Esophagus (tissue), 2 donors: Measurements from ENCODE around the gene RAB3GAP2. TPM values are rescaled to one million over a fixed set of nuclear protein-coding genes. Genes with fewer than 3 reads are reported as not detected.
"Not testable (repeated sequence)": the region's sequence is repeated elsewhere in the genome, so short reads cannot be mapped to it uniquely, and the experiment has no call there.

Experiments
- H3K27ac ChIP-seq, 2 donors: one replicate each; pipeline ENCODE4 v1.5.1; 2013; ENCODE audit warnings: low read depth in 2 of 2, mild to moderate bottlenecking in 2 of 2, inconsistent platforms in 1 of 2, low read length in 1 of 2, moderate library complexity in 1 of 2
- H3K27me3 ChIP-seq, 2 donors: one replicate each; pipeline ENCODE4 v1.6.1; 2013; ENCODE audit warnings: low read length in 2 of 2, control low read depth in 1 of 2, mild to moderate bottlenecking in 1 of 2; ENCODE audit not compliant: insufficient read depth in 2 of 2, control insufficient read depth in 1 of 2
- H3K36me3 ChIP-seq, 2 donors: one replicate each; pipeline ENCODE4 v1.6.1; 2013; ENCODE audit warnings: low read length in 1 of 2; ENCODE audit not compliant: control insufficient read depth in 2 of 2, insufficient read depth in 2 of 2
- H3K4me1 ChIP-seq, 2 donors: one replicate each; pipeline ENCODE4 v1.6.1; 2013; ENCODE audit warnings: low read length in 1 of 2; ENCODE audit not compliant: control insufficient read depth in 2 of 2, insufficient read depth in 2 of 2
- H3K4me3 ChIP-seq, 2 donors: one replicate each; pipeline ENCODE4 v1.5.1; 2013; ENCODE audit warnings: low read length in 2 of 2, mild to moderate bottlenecking in 2 of 2, low read depth in 1 of 2, moderate library complexity in 1 of 2
- H3K9me3 ChIP-seq, 2 donors: one replicate each; pipeline ENCODE4 v1.6.1; 2013; ENCODE audit warnings: mild to moderate bottlenecking in 2 of 2, low read depth in 1 of 2, low read length in 1 of 2, moderate library complexity in 1 of 2; ENCODE audit not compliant: control insufficient read depth in 2 of 2, insufficient read depth in 1 of 2
- WGBS, 2 donors: extraction: QIAGEN DNeasy Blood & Tissue Kit; methylation state at CpG; one replicate each; pipeline ENCODE4 v1.1.7; 2013; 5-methylcytosine and 5-hydroxymethylcytosine counted together
- polyA plus RNA-seq, 2 donors: library from polyadenylated mRNA; stranded (reverse); fragments of 200-250 nt; gene quantifications; one replicate each; pipeline ENCODE4 v1.2.3, GENCODE V29; 2013
- donor health status: healthy with polysubstance abuse.
- donor health status: Bipolar disorder and iron deficiency.

Gene RAB3GAP2
- polyA plus RNA-seq, 2 donors = 5.7 to 6.1 TPM

GRCh38 chr1:220121791-220122530, 150.3 kb downstream of the RAB3GAP2 start:
- Histone ChIP-seq H3K27me3 (no peaks in the 10 kb centered on the region), H3K4me3 (no peak overlapping the region), H3K9me3 (no peaks in the 10 kb centered on the region), H3K4me1 (no peaks in the 10 kb centered on the region), H3K27ac (no peak overlapping the region), H3K36me3 (no peaks in the 10 kb centered on the region)
- WGBS, 2 donors = 69 to 87% methylated on average over 8 of the region's 8 CpGs

- H3K4me3 ChIP-seq = no peak overlapping the region
- H3K36me3 ChIP-seq = peaks cover 0 to 6% of the 10 kb centered on the region in 2 donors
- no peak overlapping the region for H3K27ac ChIP-seq
Observed at GRCh38 chr1:220119043-220119512, 153.2 kb downstream of the RAB3GAP2 start.

GRCh38 chr1:220113136-220113695, 159.0 kb downstream of the RAB3GAP2 start:
- peaks cover 6 to 9% of the 10 kb centered on the region in 2 donors for H3K36me3 ChIP-seq
- 72 to 73% methylated on average over 5 of the region's 5 CpGs for WGBS, 2 donors
- H3K9me3 ChIP-seq = no peaks in the 10 kb centered on the region
- H3K4me1 ChIP-seq = no peaks in the 10 kb centered on the region
- H3K27ac ChIP-seq = no peak overlapping the region
- H3K27me3 ChIP-seq = no peaks in the 10 kb centered on the region
- no peak overlapping the region for H3K4me3 ChIP-seq

More at GRCh38 chr1:220119043-220119512, 153.2 kb downstream of the RAB3GAP2 start:
- H3K27me3 ChIP-seq = no peaks in the 10 kb centered on the region
- no peaks in the 10 kb centered on the region for H3K4me1 ChIP-seq
- H3K9me3 ChIP-seq = no peaks in the 10 kb centered on the region
- 68 to 82% methylated on average over 6 of the region's 6 CpGs for WGBS, 2 donors

GRCh38 chr1:220112600-220112999, 159.7 kb downstream of the RAB3GAP2 start:
- WGBS, 2 donors = 94 to 99% methylated on average over 4 of the region's 4 CpGs
- not testable (repeated sequence) for H3K4me3 ChIP-seq, H3K27me3 ChIP-seq, H3K27ac ChIP-seq, H3K4me1 ChIP-seq, H3K9me3 ChIP-seq, H3K36me3 ChIP-seq

- 93 to 94% methylated on average over 6 of the region's 6 CpGs for WGBS, 2 donors
- H3K27ac ChIP-seq, H3K27me3 ChIP-seq, H3K4me1 ChIP-seq, H3K36me3 ChIP-seq, H3K4me3 ChIP-seq, H3K9me3 ChIP-seq: not testable (repeated sequence)
Observed at GRCh38 chr1:220110473-220110872, 161.8 kb downstream of the RAB3GAP2 start.

GRCh38 chr1:220099826-220100225, 172.4 kb downstream of the RAB3GAP2 start:
- Histone ChIP-seq H3K4me3 (no peak overlapping the region), H3K4me1 (peaks cover 0 to 7% of the 10 kb centered on the region in 2 donors), H3K36me3 (peaks cover 6% of the 10 kb centered on the region in 2 donors), H3K9me3 (no peaks in the 10 kb centered on the region), H3K27ac (no peak overlapping the region), H3K27me3 (no peaks in the 10 kb centered on the region)

Other genes with a start within 250 kb of the RAB3GAP2 start
- gene EPRS1, start 225.9 kb downstream of the RAB3GAP2 start, polyA plus RNA-seq = 10 to 100 TPM; 25.3 to 45.1 TPM
- gene BPNT1, start 182.7 kb downstream of the RAB3GAP2 start, polyA plus RNA-seq = 10 to 100 TPM in 1 of 2 donors, 1 to 10 TPM in 1; 8.7 to 17.9 TPM
- gene IARS2, start 178.3 kb downstream of the RAB3GAP2 start, polyA plus RNA-seq = 10 to 100 TPM; 12.2 to 39.6 TPM